Motor neuron (in vitro differentiated cells): ENCODE results near the gene PACS2. TPM values are rescaled to one million over a fixed set of nuclear protein-coding genes. Genes with fewer than 3 reads are reported as not detected.
"Not testable (repeated sequence)": the region's sequence is repeated elsewhere in the genome, so short reads cannot be mapped to it uniquely, and the experiment has no call there.

Experiments used
- ATAC-seq, 8 experiments: fragments of 200-7000 bp; cut with Tn5 transposase; replicated peaks in 6 of 8; 2 replicates each; pipeline ENCODE4 v1.8.0; 2021; ENCODE audit warnings: mild to moderate bottlenecking in 8 of 8, moderate library complexity in 8 of 8
- H3K27ac ChIP-seq, 2 donors: fragments of 250-450 bp; sonication (Bioruptor Pico); 2 replicates each; pipeline ENCODE4 v1.9.0; 2021; ENCODE audit warnings: antibody characterized with exemption in 2 of 2, mild to moderate bottlenecking in 2 of 2, moderate library complexity in 1 of 2
- H3K4me1 ChIP-seq, 2 donors: fragments of 250-450 bp; sonication (Bioruptor Pico); replicated peaks in 1 of 2; 2 replicates each; pipeline ENCODE4 v1.6.1; 2021; ENCODE audit warnings: antibody characterized with exemption in 2 of 2, mild to moderate bottlenecking in 2 of 2, moderate library complexity in 1 of 2
- H3K4me3 ChIP-seq, 5 donors: fragments of 250-450 bp; sonication (Bioruptor Pico); 2 replicates each; pipeline ENCODE4 v1.9.0; 2021; ENCODE audit warnings: antibody characterized with exemption in 5 of 5, mild to moderate bottlenecking in 5 of 5, moderate library complexity in 4 of 5
- WGBS, 10 experiments: fragments of 450-650 bp; shearing (Covaris generic); methylation state at CpG; one replicate each; pipeline ENCODE4 v1.0.0; 2022; 5-methylcytosine and 5-hydroxymethylcytosine counted together
- in situ Hi-C, 9 experiments: fragments of 400-800 bp; cut with MboI; loops; one replicate each; pipeline ENCODE4 v1.15.0; 2021; ENCODE audit warnings: low sequenced_read_pairs in 9 of 9, low pct_unique_long_range_greater_than_20kb in 2 of 9; ENCODE audit not compliant: unreplicated experiment in 9 of 9
- total RNA-seq, 8 experiments: library from RNA; unstranded; fragments of 300-600 nt; gene quantifications; 2 replicates each; pipeline versions ENCODE4 v1.2.3 to v1.2.4, GENCODE V29; 2022

PACS2 gene
- total RNA-seq, 8 experiments from 2014 or later = 18.0 to 66.1 (median 49.7) TPM

- Histone ChIP-seq H3K27ac (no peak overlapping the region), H3K4me1 (peaks cover 4 to 7% of the 10 kb centered on the region in 2 donors), H3K4me3 (no peak overlapping the region)
- in situ Hi-C loops = no loop called here
- 87 to 100% (median 95%) methylated on average over 2 to 3 of the region's 21 CpGs; no CpG with 5 or more reads in 6 of the 10 experiments for WGBS, 10 experiments
- no peak for ATAC-seq
Observed at GRCh38 chr14:105280525-105280924, 34.0 kb upstream of the PACS2 start.

GRCh38 chr14:105281371-105282097 lies 33.0 kb upstream of the PACS2 start:
- in situ Hi-C loops = no loop called here
- WGBS, 10 experiments = 3 to 92% (median 18%) methylated on average over 5 to 9 of the region's 23 CpGs; no CpG with 5 or more reads in 2 of the 10 experiments
- peak; percentile 63 to 97 (median 92) for ATAC-seq
- no peak overlapping the region for H3K4me3 ChIP-seq
- no peak overlapping the region for H3K27ac ChIP-seq
- peaks cover 4 to 7% of the 10 kb centered on the region in 2 donors for H3K4me1 ChIP-seq

- H3K4me1 ChIP-seq = peaks cover 4 to 7% of the 10 kb centered on the region in 2 donors
- in situ Hi-C loops = no loop called here
- ATAC-seq = peak in 6 of 8 experiments; percentile 18 to 59 (median 50)
- no peak overlapping the region for H3K27ac ChIP-seq
- WGBS, 10 experiments = 0 to 95% (median 65%) methylated on average over 1 to 13 of the region's 16 CpGs; no CpG with 5 or more reads in 2 of the 10 experiments
- no peak overlapping the region for H3K4me3 ChIP-seq
Observed at GRCh38 chr14:105282098-105282725, 32.3 kb upstream of the PACS2 start.

- no peak for ATAC-seq
- 60 to 87% (median 67%) methylated on average over 1 to 7 of the region's 10 CpGs; no CpG with 5 or more reads in 5 of the 10 experiments for WGBS, 10 experiments
- Histone ChIP-seq H3K27ac (no peak overlapping the region), H3K4me1 (peaks cover 4 to 7% of the 10 kb centered on the region in 2 donors), H3K4me3 (no peak overlapping the region)
- in situ Hi-C loops = no loop called here
Observed at GRCh38 chr14:105283028-105283427, 31.5 kb upstream of the PACS2 start.

- ATAC-seq = no peak
- in situ Hi-C loops = no loop called here
- H3K4me1 ChIP-seq = peaks cover 4 to 7% of the 10 kb centered on the region in 2 donors
- H3K27ac ChIP-seq = no peak overlapping the region
- H3K4me3 ChIP-seq = no peak overlapping the region
- WGBS, 10 experiments = 60 to 95% (median 90%) methylated on average over 1 to 13 of the region's 15 CpGs; no CpG with 5 or more reads in 7 of the 10 experiments
Observed at GRCh38 chr14:105283899-105284298, 30.6 kb upstream of the PACS2 start.

GRCh38 chr14:105285174-105285573 lies 29.4 kb upstream of the PACS2 start:
- ATAC-seq = no peak
- no peak overlapping the region for H3K27ac ChIP-seq
- WGBS, 10 experiments = 83 to 100% (median 93%) methylated on average over 1 to 7 of the region's 8 CpGs
- H3K4me1 ChIP-seq = peaks cover 4 to 7% of the 10 kb centered on the region in 2 donors
- no peak overlapping the region for H3K4me3 ChIP-seq
- in situ Hi-C loops = no loop called here

- WGBS, 10 experiments = 88 to 100% (median 91%) methylated on average over 1 to 6 of the region's 9 CpGs; no CpG with 5 or more reads in 7 of the 10 experiments
- ATAC-seq = no peak
- Histone ChIP-seq H3K27ac (no peak overlapping the region), H3K4me1 (peaks cover 0 to 4% of the 10 kb centered on the region in 2 donors), H3K4me3 (no peak overlapping the region)
- in situ Hi-C loops = no loop called here
Observed at GRCh38 chr14:105286759-105287144, 27.8 kb upstream of the PACS2 start.

- Histone ChIP-seq H3K4me3 (no peak overlapping the region), H3K4me1 (no peaks in the 10 kb centered on the region), H3K27ac (no peak overlapping the region)
- in situ Hi-C loops = no loop called here
- ATAC-seq = peak in 2 of 8 experiments; percentile 24 to 39
- 67 to 100% (median 82%) methylated on average over 1 to 8 of the region's 24 CpGs; no CpG with 5 or more reads in 2 of the 10 experiments for WGBS, 10 experiments
Observed at GRCh38 chr14:105287249-105288102, 27.1 kb upstream of the PACS2 start.

- H3K4me1 ChIP-seq, H3K27ac ChIP-seq, H3K4me3 ChIP-seq, in situ Hi-C loops, ATAC-seq: not testable (repeated sequence)
- WGBS, 10 experiments = 50 to 100% (median 77%) methylated on average over 1 to 3 of the region's 6 CpGs; no CpG with 5 or more reads in 4 of the 10 experiments
Observed at GRCh38 chr14:105288936-105289335, 25.6 kb upstream of the PACS2 start.

GRCh38 chr14:105290621-105291346 lies 23.8 kb upstream of the PACS2 start:
- Histone ChIP-seq H3K4me1 (peaks cover 0 to 9% of the 10 kb centered on the region in 2 donors), H3K4me3 (no peak overlapping the region), H3K27ac (no peak overlapping the region)
- ATAC-seq = no peak
- 50 to 100% (median 93%) methylated on average over 2 to 9 of the region's 13 CpGs; no CpG with 5 or more reads in 1 of the 10 experiments for WGBS, 10 experiments
- in situ Hi-C loops = no loop called here

- Histone ChIP-seq H3K4me3 (no peak overlapping the region), H3K4me1 (peaks cover 0 to 9% of the 10 kb centered on the region in 2 donors), H3K27ac (no peak overlapping the region)
- in situ Hi-C loops = no loop called here
- WGBS, 10 experiments = 82 to 84% methylated on average over 6 to 16 of the region's 26 CpGs; no CpG with 5 or more reads in 8 of the 10 experiments
- ATAC-seq = no peak
Observed at GRCh38 chr14:105292826-105293711, 21.5 kb upstream of the PACS2 start.
